Tibial nerve (tissue), 4 donors: ENCODE data around the gene TEAD4.

Experiments used
- EP300 ChIP-seq, 2 donors: sonication (generic); formaldehyde crosslinking; IDR thresholded peaks; one replicate each; pipeline ENCODE4 v1.6.1; 2017; ENCODE audit warnings: antibody characterized with exemption in 2 of 2, mild to moderate bottlenecking in 1 of 2
- POLR2A ChIP-seq, 2 donors: fragments of 450-650 bp; IDR thresholded peaks; one replicate each; pipeline ENCODE4 v1.6.1; 2017; ENCODE audit warnings: antibody characterized with exemption in 2 of 2, mild to moderate bottlenecking in 2 of 2, moderate library complexity in 2 of 2
- TF ChIP-seq, protein P1 (sequence below), 5 experiments: fragments of 200-600 bp in 3 of 5; fragments of 450-650 bp in 2 of 5; sonication (generic) in 3 of 5; IDR thresholded peaks; one replicate each; pipeline ENCODE4 v1.5.1; 2016 to 2019; ENCODE audit warnings: antibody characterized with exemption in 5 of 5, mild to moderate bottlenecking in 3 of 5, moderate library complexity in 2 of 5

DNA sequence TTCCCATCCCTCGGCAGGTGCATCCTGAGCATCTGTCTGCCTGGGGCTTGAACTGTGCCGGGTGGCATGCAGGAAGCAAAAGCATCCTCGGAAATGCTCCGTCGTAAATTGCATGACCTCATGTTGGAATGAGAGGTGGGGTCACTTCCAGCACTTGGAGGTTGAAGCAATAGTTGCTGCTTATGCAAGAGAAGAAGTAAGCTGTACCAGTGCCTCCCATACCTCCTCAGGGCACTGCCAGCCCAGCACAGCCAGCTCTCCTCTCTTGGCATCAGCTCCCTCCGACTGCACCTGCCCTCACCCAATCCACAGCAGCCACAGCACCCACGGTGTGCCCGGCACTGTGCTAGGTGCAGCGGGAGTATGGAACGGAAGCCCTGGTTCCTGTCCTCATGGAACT, 11.5 kb downstream of the TEAD4 start:
- TF ChIP-seq, protein P1, sequence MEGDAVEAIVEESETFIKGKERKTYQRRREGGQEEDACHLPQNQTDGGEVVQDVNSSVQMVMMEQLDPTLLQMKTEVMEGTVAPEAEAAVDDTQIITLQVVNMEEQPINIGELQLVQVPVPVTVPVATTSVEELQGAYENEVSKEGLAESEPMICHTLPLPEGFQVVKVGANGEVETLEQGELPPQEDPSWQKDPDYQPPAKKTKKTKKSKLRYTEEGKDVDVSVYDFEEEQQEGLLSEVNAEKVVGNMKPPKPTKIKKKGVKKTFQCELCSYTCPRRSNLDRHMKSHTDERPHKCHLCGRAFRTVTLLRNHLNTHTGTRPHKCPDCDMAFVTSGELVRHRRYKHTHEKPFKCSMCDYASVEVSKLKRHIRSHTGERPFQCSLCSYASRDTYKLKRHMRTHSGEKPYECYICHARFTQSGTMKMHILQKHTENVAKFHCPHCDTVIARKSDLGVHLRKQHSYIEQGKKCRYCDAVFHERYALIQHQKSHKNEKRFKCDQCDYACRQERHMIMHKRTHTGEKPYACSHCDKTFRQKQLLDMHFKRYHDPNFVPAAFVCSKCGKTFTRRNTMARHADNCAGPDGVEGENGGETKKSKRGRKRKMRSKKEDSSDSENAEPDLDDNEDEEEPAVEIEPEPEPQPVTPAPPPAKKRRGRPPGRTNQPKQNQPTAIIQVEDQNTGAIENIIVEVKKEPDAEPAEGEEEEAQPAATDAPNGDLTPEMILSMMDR (IDR thresholded peaks at IDR 0.05) = no peak
- TF ChIP-seq POLR2A (IDR thresholded peaks at IDR 0.05) = no peak
- no peak for TF ChIP-seq EP300 (IDR thresholded peaks at IDR 0.05)
